IgD-negative memory B cell (primary cell): ENCODE measurements around the gene TMEM59L. TPM values are rescaled to one million over a fixed set of nuclear protein-coding genes. Genes with fewer than 3 reads are reported as not detected.

Experiments
- H3K27ac Mint-ChIP-seq, 3 donors: one replicate each; pipeline ENCODE4 v1.8.0; 2020 to 2022; ENCODE audit warnings: mild to moderate bottlenecking in 3 of 3, mixed read lengths in 3 of 3, moderate library complexity in 1 of 3
- H3K27me3 Mint-ChIP-seq: one replicate; pipeline ENCODE4 v1.8.0; 2021; ENCODE audit warnings: mixed read lengths
- H3K36me3 Mint-ChIP-seq: one replicate; pipeline ENCODE4 v1.8.0; 2020; ENCODE audit warnings: mild to moderate bottlenecking, mixed read lengths
- H3K4me1 Mint-ChIP-seq, 3 donors: one replicate each; pipeline ENCODE4 v1.8.0; 2020 to 2022; ENCODE audit warnings: mixed read lengths in 3 of 3, mild to moderate bottlenecking in 1 of 3
- H3K4me3 Mint-ChIP-seq, 4 donors: one replicate each; pipeline ENCODE4 v1.8.0; 2020 to 2022; ENCODE audit warnings: mild to moderate bottlenecking in 4 of 4, mixed read lengths in 4 of 4, moderate library complexity in 3 of 4
- H3K9me3 Mint-ChIP-seq, 3 donors: one replicate each; pipeline ENCODE4 v1.8.0; 2020 to 2021; ENCODE audit warnings: mixed read lengths in 3 of 3, mild to moderate bottlenecking in 1 of 3
- polyA plus RNA-seq: library from polyadenylated mRNA; unstranded; fragments of 300-500 nt; fragmentation: Illumina TruSeq; gene quantifications from one replicate; pipeline ENCODE4 v1.2.3, GENCODE V29; 2021

TMEM59L gene
- polyA plus RNA-seq, 1 donor from 2014 or later: not detected

DNA sequence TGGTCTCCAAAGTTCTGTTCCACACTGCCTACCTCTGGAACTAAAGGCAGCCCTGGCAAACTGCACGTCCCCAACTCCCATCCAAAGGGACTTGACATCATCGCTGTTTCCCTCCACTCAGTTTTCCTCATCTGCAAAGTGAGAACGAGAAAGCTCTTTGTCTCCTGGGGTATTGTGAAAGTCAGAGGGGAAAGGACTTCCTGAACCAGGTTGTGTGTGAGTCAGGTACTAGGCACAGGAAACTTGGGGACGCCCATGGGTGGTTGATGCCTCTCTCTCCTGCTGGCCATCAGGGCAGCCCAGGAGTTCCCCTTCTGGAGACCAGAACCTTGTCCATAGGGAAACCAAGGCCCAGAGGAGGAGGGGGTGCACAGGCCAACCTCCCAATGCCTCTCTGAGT, 10.8 kb upstream of the TMEM59L start:
- Mint-ChIP-seq H3K27me3 (peaks cover 43% of the 10 kb centered on the region), H3K4me1 (peaks cover 2 to 5% (median 5%) of the 10 kb centered on the region in 3 donors), H3K4me3 (no peak overlapping the region), H3K36me3 (no peaks in the 10 kb centered on the region), H3K9me3 (peaks cover 0 to 3% (median 0%) of the 10 kb centered on the region in 3 donors), H3K27ac (peak overlapping the region in 1 of 3 donors; percentile 58)

DNA sequence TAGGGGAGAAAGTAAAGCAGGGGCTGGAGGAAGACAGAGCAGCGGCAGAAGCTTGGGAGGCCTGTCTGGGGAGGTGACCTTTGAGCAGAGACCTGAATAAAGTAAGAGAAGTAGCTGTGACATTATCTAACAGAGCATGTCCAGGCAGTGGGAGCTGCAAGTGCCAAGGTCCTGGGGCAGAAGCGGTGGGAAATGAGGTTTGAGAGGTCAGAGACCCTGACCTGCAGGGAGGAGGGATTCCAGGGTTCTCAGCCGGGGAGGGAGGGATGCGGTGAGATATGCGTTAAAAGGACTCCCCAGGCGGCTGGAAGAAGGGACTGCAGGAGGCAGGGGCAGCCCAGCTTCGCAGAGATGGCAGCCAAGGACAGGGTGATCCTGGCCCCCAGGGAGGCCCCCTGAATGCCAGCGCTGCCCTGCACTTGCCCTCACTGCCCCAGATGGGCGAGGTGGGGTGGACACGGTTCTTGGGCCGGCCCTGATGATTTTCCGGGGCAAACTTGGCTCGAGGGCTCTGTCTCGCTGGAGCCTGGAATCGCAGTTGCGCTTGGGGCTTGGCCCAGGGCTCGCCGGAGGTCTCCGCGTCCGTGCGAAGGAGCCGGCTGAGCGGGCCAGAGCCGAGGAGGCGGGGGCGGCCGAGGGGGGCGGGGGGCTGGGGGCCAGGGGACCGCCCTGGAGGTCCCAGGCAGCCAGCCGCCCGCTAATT, 9.3 kb upstream of the TMEM59L start:
- Mint-ChIP-seq H3K27ac (peak overlapping the region in 1 of 3 donors; percentile 19), H3K4me3 (peak overlapping the region in 2 of 4 donors; percentile 23 to 75), H3K36me3 (no peaks in the 10 kb centered on the region), H3K27me3 (peaks cover 52% of the 10 kb centered on the region), H3K4me1 (peaks cover 2 to 5% (median 5%) of the 10 kb centered on the region in 3 donors), H3K9me3 (peaks cover 0 to 3% (median 0%) of the 10 kb centered on the region in 3 donors)

DNA sequence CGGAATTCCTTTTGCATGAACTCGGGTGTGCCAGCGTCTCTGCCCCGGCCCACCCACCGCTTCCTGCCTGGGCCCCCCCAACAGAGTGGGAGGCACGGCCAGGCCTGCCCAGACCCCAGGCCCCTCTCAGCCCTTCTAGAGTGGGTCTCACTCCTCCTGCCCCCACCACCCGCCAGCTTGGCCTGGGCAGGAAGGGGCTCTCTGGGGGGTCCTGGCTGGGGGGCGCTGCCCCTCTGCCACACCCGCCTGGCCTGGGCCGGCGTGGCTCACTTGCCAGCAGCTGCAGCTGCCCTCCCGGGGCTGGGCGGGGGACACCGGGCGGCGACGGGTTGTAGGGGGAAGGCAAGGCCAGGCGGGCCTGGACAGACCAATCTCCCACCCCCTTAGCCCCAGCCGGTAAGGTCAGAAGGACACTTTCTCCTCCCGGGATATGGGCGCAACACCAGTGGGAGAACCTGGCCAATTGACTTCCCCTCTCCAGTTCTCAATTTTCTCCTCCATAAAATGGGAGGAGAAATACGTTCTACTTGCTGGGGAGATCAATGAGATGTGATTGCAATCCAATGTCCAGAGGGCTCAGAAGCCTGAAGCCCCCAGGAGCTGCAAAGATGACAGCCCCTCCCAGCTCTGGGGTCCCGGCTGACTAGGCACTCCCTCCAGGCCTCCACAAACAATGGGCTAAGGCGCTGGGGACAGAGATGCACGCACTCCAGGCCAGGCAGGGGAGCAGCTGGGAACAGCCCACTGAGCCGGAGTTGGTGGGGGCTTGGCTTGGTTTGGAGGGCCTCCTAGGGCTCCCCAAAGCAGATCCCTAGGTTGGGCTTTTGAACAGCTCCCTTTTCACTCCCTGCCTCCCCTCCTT, 8.5 kb upstream of the TMEM59L start:
- peaks cover 53% of the 10 kb centered on the region for H3K27me3 Mint-ChIP-seq
- peaks cover 0 to 4% (median 0%) of the 10 kb centered on the region in 3 donors for H3K9me3 Mint-ChIP-seq
- H3K27ac Mint-ChIP-seq: no peak overlapping the region
- H3K36me3 Mint-ChIP-seq: no peaks in the 10 kb centered on the region
- peaks cover 2 to 13% (median 9%) of the 10 kb centered on the region in 3 donors for H3K4me1 Mint-ChIP-seq
- no peak overlapping the region for H3K4me3 Mint-ChIP-seq

DNA sequence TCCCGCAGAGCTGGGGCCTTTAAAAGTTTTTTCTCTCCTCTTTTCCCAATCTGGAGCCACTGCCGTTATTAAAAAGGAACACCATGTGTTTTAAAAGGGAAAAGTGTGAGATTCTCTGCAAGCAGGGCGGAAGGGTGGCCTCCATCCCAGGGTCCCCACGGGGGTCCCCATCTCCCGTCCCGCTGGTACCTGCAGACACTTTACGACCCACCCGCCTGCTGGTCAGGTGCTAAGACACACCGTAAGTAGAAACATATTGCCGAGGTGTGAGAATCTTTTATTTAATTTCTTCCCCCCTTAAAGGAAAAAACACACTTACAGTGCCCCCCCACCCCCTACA, 7.9 kb upstream of the TMEM59L start:
- Mint-ChIP-seq H3K36me3 (no peaks in the 10 kb centered on the region), H3K4me1 (peaks cover 2 to 17% (median 9%) of the 10 kb centered on the region in 3 donors), H3K27ac (peak overlapping the region in 1 of 3 donors; percentile 41), H3K27me3 (peaks cover 56% of the 10 kb centered on the region), H3K9me3 (peaks cover 0 to 5% (median 0%) of the 10 kb centered on the region in 3 donors), H3K4me3 (peak overlapping the region in 1 of 4 donors; percentile 25)

DNA sequence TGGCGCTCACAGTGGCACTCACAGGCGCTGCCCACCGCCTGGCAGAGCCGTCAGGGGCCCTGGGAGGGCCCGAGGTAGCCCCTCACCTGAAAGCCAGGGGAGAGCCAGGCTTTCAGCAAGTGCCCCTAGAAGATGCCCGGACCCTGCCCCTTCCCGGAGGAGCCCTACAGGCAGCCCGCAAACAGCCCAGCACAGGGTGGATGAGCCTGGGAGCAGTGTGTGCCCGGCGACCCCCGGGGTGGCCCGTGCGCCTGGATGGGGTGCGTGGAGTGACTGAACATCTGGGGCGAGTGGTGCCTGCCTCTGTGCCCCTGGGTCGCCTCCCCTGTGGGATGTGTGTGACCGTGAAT, 7.5 kb upstream of the TMEM59L start:
- H3K4me3 Mint-ChIP-seq: peak overlapping the region in 3 of 4 donors; percentile 25 to 73 (median 56)
- H3K27me3 Mint-ChIP-seq: peaks cover 54% of the 10 kb centered on the region
- H3K9me3 Mint-ChIP-seq: peaks cover 0 to 5% (median 0%) of the 10 kb centered on the region in 3 donors
- H3K4me1 Mint-ChIP-seq: peaks cover 2 to 17% (median 9%) of the 10 kb centered on the region in 3 donors
- peak overlapping the region; percentile 27 to 46 (median 41) for H3K27ac Mint-ChIP-seq
- H3K36me3 Mint-ChIP-seq: no peaks in the 10 kb centered on the region

DNA sequence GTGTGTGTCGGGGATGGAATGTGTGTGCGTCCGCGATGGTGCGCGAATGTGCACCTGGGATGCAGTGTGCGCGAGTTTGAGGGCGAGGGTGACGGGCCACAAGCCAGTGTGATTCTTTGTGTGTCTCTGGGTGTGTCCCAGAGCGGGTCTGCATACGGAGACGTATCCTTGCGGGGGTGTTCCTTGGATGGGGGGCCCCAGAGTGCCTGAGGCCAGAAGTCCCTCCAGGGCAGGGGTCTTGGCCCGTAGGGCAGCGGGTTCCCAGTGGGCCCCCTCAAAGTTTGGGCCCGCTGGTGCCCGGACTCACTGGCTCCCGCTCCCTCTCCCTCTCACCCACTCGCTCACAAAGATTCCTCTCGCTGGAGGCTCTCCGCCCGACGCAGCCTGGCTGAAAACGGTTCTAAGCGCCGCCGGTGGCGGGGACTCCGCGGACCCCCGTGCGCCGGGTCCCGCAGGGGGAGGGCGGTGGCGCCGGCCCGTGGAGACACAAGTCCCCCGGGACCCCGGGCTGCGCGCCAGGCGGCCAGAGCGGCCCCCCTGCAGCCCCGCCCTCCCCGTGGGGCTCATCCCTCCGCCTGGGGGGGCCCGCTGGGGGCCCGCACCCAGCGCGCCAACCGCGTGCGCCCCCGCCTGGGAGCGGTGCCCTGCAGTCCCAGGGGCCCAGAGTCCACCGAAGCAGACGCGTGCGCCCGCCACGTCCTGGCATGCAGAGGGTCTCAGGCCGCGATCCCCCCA, 7.0 kb upstream of the TMEM59L start:
- Mint-ChIP-seq H3K27me3 (peaks cover 54% of the 10 kb centered on the region), H3K27ac (peak overlapping the region; percentile 27 to 46 (median 41))

DNA sequence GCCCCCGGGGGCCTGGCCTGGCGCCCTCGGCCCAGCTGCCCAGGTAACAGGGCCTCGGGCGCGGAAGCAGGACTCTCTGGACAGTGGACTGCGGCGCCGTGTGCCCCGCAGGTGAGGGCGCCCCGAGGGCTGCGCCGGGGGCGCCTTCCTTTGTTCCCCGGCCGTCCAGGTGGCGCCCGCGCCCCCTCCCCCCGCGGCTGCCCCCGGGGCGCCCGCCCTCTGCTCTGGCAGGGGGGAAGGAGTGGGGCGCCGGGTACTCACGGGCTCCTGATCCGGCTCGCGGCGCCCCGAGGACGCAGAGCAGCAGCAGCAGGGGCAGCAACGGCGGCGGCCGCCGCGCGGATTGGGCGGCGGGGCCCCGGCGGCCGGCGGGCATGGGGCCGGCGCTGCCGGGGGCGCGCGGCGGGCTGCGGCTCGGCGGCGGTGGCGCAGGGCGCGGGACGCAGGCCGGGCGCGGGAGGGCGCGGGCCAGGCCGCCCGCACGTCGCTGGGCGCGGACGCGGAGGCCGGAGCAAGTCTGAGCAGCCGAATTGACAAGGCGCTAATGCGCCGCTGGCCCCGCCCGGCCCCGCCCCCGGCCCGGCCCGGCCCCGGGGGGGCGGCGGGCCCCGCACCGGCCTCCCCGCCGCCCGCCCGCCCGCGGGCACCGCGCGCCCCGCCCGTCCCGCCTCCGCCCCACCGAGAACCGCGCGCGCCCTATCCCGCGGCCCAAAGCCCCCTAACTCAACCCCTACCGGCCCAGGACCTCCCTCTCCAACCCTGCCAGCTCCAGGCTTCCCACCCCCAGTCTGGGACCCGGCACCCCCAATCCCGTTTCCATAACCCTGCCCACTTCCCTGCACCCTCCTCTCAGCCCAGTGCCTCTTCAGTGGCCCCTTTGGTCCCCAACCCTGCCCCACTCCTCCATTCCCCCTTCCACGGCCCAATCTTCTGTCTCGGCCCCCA, 6.1 kb upstream of the TMEM59L start, which contains the start of gene CRLF1:
TSS of gene CRLF1 (minus strand) at position 519 of the 945 bp plus-strand sequence. CDS start at position 376, 143 bp downstream.
- peak within 1 kb of the TSS in 2 of 3 donors; percentile 27 to 41 for H3K27ac Mint-ChIP-seq
- H3K4me3 Mint-ChIP-seq: peak within 1 kb of the TSS; percentile 25 to 80 (median 50)
- peaks cover 6 to 22% (median 13%) of the 10 kb centered on the region in 3 donors for H3K4me1 Mint-ChIP-seq
- H3K9me3 Mint-ChIP-seq: peaks cover 0 to 5% (median 0%) of the 10 kb centered on the region in 3 donors
- peaks cover 53% of the 10 kb centered on the region for H3K27me3 Mint-ChIP-seq
- no peaks in the 10 kb centered on the region for H3K36me3 Mint-ChIP-seq

More for the DNA sequence above, 7.0 kb upstream of the TMEM59L start:
- peaks cover 0 to 5% (median 0%) of the 10 kb centered on the region in 3 donors for H3K9me3 Mint-ChIP-seq
- no peaks in the 10 kb centered on the region for H3K36me3 Mint-ChIP-seq
- H3K4me1 Mint-ChIP-seq: peaks cover 2 to 17% (median 9%) of the 10 kb centered on the region in 3 donors
- H3K4me3 Mint-ChIP-seq: peak overlapping the region in 3 of 4 donors; percentile 25 to 73 (median 56)

DNA sequence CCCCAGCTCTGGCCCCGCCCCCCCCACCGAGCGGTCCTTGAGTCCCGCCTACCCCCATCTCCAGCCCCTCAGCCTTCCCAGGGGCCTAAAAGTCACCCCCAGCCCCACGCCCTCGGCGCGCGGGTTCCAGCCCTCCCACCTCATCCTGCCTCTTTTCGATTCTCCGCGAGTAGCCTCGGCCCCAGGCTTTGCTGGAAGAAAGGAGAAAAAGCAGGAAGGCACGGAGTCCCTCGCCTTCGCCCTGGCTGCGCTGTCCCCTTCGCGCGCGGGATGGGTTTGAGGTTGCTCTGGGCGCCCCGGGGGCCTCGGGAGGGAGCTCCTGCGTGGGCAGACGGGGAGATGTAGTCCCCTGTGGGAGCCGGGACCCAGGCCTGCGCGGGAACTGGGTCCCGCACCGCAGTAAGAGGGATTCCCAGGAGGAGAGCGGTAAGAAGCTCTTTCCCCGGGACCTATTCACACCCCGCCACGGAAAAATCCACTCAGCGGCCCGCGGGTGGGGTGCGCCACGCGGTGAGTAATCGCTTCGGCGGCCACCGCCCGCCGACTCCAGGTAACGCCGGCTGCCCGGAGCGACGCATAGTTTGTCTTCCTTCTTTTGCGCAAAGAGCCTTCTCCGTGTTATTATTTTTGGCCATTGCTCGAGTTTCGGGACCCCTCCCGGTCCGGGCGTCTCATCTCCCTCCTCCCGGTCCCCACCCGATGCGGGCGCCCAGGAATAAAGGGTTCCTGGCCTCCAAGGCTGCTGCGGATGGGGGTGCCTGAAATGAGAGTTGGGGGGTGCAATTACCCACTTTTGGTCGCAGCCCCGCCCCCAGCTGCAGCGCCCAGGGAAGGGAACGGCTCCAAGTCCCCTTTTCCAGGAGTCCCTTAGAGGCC, 5.2 kb upstream of the TMEM59L start:
- Mint-ChIP-seq H3K27ac (no peak overlapping the region), H3K36me3 (no peaks in the 10 kb centered on the region), H3K4me3 (peak overlapping the region in 3 of 4 donors; percentile 21 to 80 (median 45)), H3K27me3 (peaks cover 53% of the 10 kb centered on the region), H3K9me3 (peaks cover 0 to 8% (median 0%) of the 10 kb centered on the region in 3 donors), H3K4me1 (peaks cover 8 to 22% (median 17%) of the 10 kb centered on the region in 3 donors)

DNA sequence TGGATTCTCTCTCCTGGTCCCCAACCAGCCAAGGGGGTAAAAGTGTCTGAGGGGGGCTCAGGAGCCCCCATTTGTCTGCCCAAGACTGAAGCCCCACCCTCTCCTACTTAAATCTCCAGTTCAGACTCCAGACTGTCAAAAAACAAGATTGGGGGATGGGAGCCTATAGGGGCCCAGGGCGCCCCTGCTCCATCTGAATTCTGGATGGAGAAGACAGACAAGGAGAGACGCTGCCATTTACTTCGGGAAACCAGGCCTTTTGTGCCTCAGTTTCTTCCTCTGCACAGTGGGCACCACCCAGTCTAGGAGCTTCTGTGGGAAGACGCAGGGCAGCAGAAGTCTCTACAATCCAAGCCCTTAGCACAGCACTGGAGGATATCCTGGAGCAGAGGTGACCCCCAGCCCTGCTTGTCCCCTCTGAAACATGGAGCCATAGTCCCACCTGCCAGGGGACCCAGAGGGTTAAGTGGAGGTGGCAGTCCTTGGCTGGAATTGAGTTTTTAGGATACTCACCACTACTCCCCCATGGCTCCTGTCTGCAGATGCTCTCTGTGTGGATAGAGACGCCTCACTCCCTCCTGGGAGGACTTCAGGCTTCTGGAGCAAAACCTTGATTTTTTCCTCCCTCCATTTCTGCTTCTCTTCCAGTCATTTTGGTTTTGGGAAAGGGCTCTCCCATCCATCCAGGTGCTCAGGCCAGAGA, 4.4 kb upstream of the TMEM59L start:
- Mint-ChIP-seq H3K27me3 (peaks cover 47% of the 10 kb centered on the region), H3K4me3 (peak overlapping the region in 2 of 4 donors; percentile 30 to 59), H3K27ac (peak overlapping the region in 2 of 3 donors; percentile 8 to 82), H3K36me3 (no peaks in the 10 kb centered on the region), H3K4me1 (peaks cover 10 to 22% (median 16%) of the 10 kb centered on the region in 3 donors), H3K9me3 (peaks cover 0 to 6% (median 0%) of the 10 kb centered on the region in 3 donors)

DNA sequence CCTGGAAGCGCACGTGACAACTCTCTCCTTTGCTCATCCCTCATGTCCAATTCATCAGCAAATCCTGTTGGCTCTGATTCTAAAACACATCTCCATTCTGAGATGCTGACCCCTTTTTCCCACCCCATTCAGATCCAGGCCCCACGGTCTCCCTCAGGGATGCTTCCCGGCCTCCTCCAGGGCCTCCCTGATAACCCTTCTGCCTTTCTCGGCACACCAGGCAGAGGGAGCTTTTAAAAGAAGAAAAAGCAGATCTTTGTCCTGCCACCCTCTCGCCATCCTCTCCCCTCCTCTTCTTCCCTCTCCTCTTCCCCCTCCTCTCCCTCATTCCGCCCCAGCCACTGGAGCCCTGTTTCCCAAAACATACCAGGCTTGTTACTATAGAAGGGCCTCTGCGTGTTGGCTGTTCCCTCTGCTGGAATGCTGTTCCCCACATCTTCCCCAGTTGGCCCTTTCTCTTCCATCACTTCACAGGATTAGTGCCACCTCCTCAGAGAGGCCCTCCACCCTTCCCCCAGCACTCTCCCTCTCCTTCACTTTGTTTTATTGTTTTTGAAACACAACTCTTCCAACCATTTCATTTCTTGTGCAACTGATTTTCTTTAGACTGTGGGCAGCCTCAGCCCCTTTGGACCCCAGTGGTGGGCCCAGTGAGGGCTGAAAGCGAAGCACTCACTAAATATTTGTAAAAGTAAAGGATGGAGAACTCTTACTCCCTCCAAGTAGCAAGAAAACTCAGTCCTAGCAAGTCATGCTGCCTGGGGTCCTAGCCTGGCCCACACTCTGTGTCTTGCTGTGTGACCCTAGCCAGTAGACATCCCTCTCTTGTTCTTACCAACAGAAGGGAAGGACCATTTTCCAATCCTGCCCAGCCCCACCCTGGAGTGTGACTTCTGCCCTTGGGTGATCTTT, 3.6 kb upstream of the TMEM59L start:
- H3K4me1 Mint-ChIP-seq: peaks cover 15 to 22% (median 15%) of the 10 kb centered on the region in 3 donors
- H3K9me3 Mint-ChIP-seq: peaks cover 0 to 6% (median 0%) of the 10 kb centered on the region in 3 donors
- H3K36me3 Mint-ChIP-seq: no peaks in the 10 kb centered on the region
- H3K27me3 Mint-ChIP-seq: peaks cover 49% of the 10 kb centered on the region
- peak overlapping the region in 1 of 3 donors; percentile 82 for H3K27ac Mint-ChIP-seq
- H3K4me3 Mint-ChIP-seq: peak overlapping the region; percentile 17 to 70 (median 44)

DNA sequence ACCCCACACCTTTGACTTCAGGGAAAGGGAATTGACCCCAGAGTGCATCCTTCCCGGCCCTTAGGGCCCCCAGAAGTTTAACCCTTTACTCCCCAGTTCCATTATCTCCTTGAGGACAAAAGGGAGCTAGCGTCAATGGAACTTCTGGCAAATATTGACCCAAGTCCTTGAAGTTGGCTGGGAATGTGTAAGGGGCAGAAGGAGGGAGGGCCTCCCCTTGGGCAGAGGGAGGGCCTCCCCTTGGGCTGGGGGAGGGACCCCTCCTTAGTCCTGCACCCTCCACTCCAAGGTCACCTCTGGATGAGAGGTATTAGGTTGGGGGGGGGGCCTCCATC, 3.0 kb upstream of the TMEM59L start:
- Mint-ChIP-seq H3K36me3 (no peaks in the 10 kb centered on the region), H3K27me3 (peaks cover 49% of the 10 kb centered on the region), H3K9me3 (peaks cover 0 to 6% (median 0%) of the 10 kb centered on the region in 3 donors), H3K27ac (peak overlapping the region in 1 of 3 donors; percentile 82), H3K4me1 (peaks cover 15 to 22% (median 18%) of the 10 kb centered on the region in 3 donors), H3K4me3 (peak overlapping the region in 1 of 4 donors; percentile 41)

DNA sequence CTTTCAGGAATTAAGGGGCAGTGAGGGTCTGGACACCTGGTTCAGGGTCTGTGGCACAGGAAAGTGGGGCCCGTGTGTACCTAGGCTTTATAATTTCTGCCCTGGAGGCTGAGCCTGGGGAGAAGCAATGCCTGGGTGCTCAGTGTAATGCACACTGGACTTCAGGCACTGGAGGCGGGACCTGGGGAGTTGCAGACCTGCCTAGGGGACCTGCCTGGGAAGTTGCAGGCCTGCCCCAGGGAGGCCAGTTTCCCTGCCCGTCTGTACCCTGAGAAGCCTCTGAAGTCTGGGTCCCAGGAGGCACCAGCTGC, 2.5 kb upstream of the TMEM59L start:
- no peak overlapping the region for H3K4me3 Mint-ChIP-seq
- peaks cover 0 to 6% (median 0%) of the 10 kb centered on the region in 3 donors for H3K9me3 Mint-ChIP-seq
- H3K4me1 Mint-ChIP-seq: peaks cover 15 to 22% (median 18%) of the 10 kb centered on the region in 3 donors
- H3K27ac Mint-ChIP-seq: no peak overlapping the region
- H3K27me3 Mint-ChIP-seq: peaks cover 50% of the 10 kb centered on the region
- H3K36me3 Mint-ChIP-seq: no peaks in the 10 kb centered on the region
